ENCODE data around the gene DCLK1. TPM values are rescaled to one million over a fixed set of nuclear protein-coding genes. Genes with fewer than 3 reads are reported as not detected.

Gene DCLK1
- total RNA-seq = 1 to 10 TPM; 2.7 to 7.3 TPM
- long read RNA-seq, partial matches to known transcripts = 0 of 2 reads
- long read RNA-seq, other reads (novel, unspliced or antisense) = 1 of 2 reads

DNA sequence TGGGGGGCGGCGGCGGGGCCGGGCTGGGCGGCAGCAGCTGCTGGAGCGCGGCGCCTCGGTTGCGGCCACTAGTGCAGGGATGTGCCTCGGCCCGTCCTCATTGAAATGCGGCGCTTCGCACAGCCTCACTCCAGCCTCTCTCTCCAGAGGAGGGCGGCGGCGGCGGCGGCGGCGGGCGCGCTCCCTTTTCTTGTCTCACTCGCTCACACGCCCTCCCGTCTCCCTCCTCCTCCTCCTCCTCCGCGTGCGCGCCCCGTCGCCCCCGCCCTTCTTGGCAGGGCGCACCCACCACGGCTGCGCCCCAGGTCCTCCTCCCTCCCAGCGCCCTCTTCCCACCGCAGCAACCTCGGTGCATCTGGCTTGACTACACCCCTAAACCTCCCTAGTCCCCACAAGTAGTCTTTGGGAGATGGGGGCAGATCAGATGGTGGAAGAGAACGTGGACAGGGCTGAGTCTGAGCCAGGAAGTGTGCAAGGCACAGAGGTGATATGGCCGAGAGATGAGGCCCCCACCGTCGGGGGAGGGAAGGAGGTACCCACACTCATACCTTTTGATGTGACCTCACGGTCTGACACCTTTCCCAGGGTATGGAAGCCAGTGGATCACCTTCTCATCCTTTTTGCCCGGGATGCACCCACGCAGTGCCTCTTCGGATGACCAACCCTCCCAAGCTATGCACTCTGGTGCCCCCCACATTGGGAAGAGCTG is at the start of gene DCLK1:
TSS of gene DCLK1 (minus strand) at position 161 of the 709 bp plus-strand sequence.
- peak; percentile 20 to 35 for DNase-seq
- intact Hi-C loops (cut with DNase I, micrococcal nuclease) = no loop called here
- ATAC-seq = no peak

DNA sequence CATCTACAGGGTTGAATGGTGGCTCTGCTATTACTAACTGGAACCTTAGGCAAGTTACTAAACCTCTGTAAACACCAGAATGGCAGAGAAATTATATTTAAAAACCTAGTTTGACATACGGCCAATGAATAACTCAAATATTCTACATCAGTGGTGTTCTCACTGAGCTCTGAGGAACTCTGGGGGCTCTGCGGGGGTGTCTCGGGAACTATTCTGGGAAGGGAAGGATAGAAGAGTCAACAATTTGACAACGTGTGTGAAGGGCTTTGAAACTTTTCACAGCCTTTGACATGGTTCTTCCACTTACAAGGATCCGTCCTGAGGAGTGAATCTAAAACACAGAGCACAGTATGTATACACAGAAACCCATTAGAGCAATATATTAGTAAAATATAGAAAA is 44.4 kb upstream of the DCLK1 start:
- DNase-seq (no peak), ATAC-seq (no peak)
- intact Hi-C loops (cut with DNase I, micrococcal nuclease) = no loop called here

DNA sequence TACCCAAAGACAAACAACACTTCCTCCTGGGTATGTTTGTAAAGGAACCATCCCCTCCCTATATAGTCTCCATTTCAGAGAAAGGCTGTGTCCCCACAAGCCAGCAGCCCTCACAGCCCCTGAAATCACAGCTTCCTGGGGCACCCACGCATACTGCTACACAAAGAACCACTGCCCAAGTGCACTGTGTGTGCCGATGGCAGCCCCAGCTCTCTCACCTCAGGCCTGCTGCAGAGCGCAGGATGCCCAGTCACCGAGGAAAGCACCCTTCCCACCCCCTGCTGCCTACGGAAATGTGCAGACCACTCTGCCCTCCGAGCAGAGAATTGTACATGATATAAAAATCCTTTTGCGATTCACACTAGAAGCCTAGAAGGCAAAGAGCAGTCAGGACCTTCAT is 43.7 kb upstream of the DCLK1 start:
- no peak for ATAC-seq
- intact Hi-C loops (cut with DNase I, micrococcal nuclease) = no loop called here
- no peak for DNase-seq

DNA sequence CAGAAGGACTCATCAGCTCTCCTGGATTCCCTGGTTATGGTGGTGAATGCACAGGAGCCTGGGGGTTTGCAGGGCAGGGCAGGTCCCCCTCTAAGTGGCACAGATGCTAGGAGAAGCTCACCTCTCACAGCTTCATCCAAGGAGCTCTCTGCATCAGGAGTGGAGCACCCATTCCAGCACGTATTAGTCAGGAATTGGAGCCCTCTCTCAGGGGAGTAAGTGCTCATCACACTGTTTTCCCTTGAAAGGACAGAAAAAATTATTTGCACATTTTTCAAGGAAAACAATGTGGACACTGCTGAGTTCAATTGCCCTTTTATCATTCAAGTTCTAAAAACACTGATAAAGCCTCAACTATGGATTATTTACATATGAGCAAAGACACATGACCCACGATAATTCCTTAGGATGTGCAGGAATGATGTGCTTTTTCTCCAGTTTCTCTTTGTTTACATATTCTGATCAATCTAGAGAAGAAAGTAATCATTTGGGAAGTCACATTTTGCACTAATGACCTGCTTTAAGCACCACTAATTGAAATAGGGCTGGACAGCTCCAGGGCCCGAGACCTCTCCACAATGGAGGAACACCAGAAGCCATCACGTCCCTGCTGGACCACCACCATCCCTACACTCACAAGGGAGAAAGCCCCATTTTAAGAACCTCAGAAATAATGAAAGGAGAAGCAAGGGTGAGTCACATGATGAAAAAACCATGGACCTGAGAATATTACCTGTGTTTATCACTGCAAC is 42.6 kb upstream of the DCLK1 start:
- DNase-seq (no peak), ATAC-seq (no peak)
- intact Hi-C loops (cut with DNase I, micrococcal nuclease) = no loop called here

DNA sequence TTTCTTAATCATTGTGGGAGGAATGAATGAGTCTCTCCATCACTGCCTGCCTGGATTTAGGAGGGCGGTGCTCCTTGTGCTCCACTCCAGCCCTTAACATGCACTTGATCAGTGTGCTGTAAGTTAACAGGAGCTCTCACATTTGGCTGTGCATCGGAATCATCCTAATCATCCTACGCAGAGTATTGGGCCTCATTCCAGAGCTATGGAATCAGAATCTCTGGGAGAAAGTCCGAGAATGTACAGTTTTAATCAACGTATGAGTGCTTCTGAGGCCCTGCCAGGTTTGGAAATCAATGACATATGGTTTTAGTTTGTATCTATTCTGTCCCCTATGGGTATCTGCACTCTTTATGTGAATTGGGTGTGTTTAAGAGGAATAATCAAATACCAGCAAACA is 34.9 kb upstream of the DCLK1 start:
- DNase-seq = no peak
- intact Hi-C loops (cut with DNase I, micrococcal nuclease) = no loop called here
- no peak for ATAC-seq

DNA sequence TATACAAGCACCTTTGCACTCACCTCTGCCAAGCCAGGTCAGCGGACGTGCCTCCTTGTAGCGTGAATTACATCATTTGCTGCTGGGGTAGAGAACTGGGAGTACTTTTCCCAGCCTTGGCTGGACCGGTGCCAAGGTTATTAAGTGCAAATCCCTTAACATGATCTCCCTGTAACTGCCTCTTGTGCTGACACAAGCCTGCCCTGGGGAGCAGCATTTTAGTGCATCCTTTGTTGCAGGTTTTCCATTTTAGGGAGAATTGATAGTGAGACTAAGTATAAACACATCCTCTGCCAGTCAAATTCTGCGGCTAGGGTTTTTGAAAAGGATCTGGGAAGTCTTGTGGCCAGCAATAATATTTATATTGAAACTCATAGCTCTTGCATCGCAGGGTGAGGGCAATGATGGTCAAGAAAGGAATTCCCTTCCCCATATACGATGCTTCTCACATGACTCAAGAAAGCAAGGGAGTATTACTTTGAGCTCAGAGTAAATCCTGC is 32.7 kb upstream of the DCLK1 start:
- DNase-seq (peak; percentile 13 to 30), ATAC-seq (no peak)
- intact Hi-C loops (cut with DNase I, micrococcal nuclease) = no loop called here

DNA sequence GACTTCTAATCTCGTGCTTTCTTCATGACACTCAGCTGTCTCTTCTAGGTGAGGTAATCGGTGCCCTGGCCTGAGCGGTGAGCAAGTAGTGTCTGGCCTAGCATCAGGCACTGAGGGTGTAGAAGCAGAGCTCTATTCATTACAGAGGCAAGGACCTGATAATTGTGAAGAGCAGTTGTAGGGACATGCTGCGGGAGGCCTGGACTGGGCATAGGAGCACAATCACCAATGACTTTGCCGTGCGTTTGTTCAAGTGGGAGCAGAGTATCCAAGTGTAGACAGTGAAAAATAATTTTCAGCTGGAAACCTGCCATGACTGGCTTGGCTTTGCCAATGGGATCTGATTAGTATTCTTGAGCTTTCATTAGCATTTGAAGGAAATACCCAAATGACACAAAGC is 32.1 kb upstream of the DCLK1 start:
- DNase-seq = no peak
- ATAC-seq = no peak
- intact Hi-C loops (cut with DNase I, micrococcal nuclease) = no loop called here

DNA sequence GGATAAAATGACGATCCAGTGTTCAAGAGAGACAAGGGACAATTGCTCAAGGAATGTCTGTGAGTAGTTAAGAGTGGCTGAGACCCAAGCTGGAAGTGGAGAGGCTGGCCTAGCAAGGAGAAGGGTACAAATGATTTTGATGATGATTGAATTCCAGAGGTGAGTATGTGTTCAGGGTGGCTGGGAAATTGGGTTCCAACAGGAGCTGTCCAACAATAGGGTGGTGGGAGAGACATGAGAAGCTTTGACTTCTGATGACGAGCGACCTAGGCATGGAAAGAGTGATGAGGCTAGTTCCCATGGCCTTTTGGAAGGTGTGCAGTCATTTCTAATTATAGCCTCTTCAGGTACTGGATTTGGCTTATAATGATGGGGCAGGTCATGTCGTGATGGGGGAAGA is 29.1 kb upstream of the DCLK1 start:
- ATAC-seq (no peak), DNase-seq (no peak)
- intact Hi-C loops (cut with DNase I, micrococcal nuclease) = no loop called here

DNA sequence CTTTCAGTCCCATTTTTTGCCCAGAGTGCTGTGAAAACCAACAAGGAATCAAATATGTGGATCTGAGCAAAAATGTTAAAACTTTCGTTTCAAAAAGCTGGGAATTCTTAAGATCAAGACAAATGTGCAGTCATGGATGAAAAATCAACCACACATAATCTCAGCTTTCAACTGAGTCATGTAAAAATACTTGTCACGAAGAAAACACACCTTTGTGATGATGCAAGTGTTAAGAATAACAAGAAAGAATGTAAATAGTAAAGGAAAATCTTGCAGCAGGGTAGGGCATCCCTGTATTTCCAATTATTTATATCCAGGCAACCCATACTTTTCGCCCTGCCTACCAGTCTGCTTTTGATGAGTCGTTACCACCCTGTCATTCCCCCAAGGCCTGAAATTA is 27.4 kb upstream of the DCLK1 start:
- intact Hi-C loops (cut with DNase I, micrococcal nuclease) = no loop called here

DNA sequence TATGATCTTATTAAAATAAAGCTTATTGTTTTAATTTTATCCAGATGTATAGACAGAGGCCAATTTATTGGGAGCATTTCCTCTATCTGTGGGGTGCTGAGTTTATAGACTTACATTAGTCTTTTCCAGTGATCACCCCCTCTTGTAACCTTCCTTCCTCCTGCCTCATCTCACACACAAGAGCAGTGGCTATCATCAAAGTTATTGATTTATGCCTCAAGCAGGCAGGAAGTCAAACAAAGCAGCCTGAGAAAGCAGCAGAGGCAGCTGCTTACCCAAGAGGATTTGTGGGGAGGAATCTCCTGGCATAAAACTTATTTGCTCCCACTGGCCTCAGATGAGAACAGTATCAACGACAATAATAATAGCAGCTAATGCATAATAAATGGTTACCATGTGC is 26.3 kb upstream of the DCLK1 start:
- no peak for DNase-seq
- intact Hi-C loops (cut with DNase I, micrococcal nuclease) = no loop called here
- no peak for ATAC-seq

More for the DNA sequence above, 27.4 kb upstream of the DCLK1 start:
- ATAC-seq = no peak
- DNase-seq = no peak

DNA sequence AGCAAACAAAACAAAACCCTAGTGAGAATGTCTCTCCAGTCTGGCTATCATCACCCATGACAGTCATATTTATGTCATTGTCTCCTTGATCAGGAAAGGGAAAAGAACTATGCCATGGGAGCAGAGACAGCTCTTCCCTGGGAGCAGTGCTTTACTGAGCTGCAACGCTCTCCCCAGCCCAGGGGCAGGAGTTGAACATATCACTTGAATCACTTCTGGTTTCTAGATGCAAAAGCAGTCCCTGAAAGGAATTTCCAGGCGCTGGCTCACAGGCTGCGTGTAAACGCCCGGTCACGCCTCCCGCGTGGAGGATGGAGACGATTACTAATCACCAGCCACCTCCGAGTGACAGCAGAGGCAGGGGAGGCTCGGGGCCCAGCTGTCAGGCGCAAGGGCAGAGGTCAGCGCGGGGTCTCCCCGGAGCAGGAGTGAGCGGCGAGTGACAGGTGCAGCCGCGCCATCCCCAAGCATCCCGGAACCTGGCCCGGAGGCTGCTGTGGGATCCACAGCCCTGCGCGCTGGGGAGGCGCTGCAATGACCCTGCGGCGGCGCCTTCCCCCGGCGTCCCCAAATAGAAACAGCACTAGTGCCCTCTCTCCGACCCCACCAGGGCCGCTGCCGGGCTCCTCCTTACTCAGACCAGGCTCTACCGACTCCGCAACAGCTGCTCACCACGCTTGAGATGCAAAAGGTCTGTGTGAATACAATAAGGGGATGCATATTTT is 23.5 kb upstream of the DCLK1 start:
- DNase-seq (no peak), ATAC-seq (no peak)
- intact Hi-C loops (cut with DNase I, micrococcal nuclease) = no loop called here

DNA sequence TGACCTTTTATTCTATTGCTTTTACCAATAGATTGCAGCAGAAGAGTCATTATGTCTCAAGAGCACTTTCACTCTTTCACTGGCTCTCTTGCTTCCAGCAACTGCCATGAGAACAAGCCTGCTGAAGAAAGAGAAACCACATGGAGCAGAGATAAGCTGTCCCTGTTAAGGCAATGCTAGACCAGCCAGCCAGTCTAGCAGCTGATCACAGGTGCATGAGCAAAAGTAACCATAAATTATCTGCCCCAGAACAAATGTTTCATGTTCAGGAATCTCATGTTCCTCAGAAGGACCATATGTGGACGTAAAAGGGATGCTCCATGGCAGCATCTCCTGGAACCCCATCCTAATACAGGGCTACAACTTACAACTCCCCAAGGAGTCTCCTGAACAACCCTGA is 20.4 kb upstream of the DCLK1 start:
- no peak for ATAC-seq
- DNase-seq = no peak
- intact Hi-C loops (cut with DNase I, micrococcal nuclease) = no loop called here

DNA sequence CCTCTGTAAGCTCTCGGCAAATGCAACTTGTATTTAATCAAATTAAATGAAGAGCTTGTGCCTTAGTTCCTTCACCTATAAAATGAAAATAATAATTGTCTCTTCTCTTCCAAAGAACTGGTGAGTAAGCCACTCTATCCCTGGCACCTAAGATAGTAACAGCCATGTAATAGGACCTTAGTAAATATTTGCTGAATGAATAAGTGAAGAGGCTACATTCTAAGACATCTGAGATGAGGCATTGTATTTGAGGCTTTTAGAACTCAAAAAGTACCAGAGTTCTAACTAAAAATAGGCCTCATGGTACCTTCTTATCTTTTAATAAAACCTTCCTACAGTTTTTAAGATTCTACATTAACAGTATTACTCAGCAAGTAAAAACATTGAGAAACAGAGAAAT is 17.3 kb upstream of the DCLK1 start:
- intact Hi-C loops (cut with DNase I, micrococcal nuclease) = no loop called here
- ATAC-seq (no peak), DNase-seq (no peak)

DNA sequence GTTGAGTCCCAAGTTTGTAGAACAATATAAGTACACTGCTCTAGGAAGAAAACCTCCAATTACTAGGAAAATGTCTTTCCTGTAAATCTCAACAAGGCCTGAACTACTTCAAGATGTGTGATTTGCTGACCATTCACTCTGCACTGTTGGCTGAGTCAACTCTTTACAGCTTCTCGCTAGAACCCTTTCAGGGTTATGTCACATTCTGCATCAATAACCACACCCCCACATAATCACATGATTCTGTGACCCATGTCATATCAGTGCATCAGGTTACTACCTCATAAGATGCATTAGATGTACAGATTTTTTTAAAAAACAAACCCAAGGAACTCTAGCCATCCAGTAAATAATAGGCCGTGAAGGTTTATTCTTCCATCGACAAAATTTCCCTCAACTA is 16.1 kb upstream of the DCLK1 start:
- ATAC-seq (no peak), DNase-seq (no peak)
- intact Hi-C loops (cut with DNase I, micrococcal nuclease) = no loop called here

DNA sequence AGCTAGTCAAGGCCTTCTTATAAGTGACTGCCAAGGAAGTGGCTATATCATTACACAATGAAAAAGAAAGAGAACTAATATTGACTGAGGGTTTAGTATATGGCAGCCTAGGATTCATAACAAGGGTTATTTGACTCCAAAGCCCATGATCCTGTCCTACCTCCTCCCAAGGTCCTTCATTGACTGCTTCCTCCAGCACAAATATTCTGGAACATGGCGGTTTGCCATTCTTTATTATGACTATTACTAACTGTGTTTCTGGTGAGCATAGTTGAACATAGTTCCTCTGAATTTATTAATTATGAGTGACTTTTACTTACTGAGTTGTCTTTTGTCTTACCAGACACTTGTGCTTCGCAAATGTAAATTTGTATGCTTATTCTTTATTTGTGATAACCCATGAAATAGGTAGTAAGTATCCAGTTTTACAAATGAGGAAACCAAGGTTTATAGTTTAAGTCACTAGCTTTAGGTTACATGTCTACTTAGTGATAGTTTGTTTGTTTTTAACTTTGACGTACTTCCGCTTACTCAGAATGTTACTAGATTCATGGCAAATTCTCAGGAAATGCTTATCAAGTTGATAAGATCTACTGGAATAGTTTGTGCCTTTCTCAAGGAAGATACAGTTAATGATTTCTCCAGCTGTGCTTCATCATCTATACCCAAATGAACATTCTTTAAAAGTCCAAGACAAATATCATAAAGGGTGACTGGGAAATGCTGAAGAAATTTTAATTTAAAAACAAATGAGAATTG is 15.5 kb upstream of the DCLK1 start:
- no peak for DNase-seq
- no peak for ATAC-seq
- intact Hi-C loops (cut with DNase I, micrococcal nuclease) = no loop called here

DNA sequence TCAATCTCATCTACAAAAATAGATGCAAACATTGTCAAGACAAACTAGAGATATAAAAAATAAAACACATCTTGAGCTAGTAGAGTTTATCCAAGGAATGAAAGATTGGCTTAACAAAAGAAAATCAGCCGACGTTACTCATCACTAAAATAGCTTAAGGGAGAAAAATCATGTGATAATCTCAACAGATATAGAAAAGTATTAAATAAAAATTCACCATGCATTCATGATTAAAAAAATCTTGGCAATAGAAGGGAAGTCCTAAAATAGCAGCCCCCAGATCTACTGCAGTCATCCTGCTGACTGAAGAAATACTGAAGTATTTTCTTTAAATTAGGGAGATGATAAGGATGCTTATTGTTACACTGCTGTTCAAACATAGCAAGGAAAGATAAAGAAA is 12.6 kb upstream of the DCLK1 start:
- intact Hi-C loops (cut with DNase I, micrococcal nuclease) = no loop called here
- DNase-seq (no peak), ATAC-seq (no peak)

DNA sequence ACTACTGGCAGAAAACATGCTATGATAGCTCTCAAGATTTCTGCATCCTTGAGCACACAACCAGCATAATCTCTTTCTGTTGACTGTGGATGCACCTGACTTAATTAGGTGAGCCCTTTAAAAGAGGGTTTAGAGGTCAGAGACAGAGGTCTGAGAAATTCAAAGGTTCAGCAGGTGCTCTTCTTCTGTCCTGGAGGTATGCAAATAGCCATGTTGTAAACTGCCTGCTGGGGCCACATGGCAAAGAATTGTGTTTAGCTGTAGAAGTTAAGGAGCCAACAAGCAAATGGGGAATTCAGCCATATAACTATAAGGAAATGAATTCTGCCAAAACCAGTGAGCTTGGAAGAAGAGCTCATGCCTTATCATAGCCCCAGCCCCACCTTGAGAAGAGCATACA is 11.6 kb upstream of the DCLK1 start:
- no peak for ATAC-seq
- DNase-seq = no peak
- intact Hi-C loops (cut with DNase I, micrococcal nuclease) = no loop called here

DNA sequence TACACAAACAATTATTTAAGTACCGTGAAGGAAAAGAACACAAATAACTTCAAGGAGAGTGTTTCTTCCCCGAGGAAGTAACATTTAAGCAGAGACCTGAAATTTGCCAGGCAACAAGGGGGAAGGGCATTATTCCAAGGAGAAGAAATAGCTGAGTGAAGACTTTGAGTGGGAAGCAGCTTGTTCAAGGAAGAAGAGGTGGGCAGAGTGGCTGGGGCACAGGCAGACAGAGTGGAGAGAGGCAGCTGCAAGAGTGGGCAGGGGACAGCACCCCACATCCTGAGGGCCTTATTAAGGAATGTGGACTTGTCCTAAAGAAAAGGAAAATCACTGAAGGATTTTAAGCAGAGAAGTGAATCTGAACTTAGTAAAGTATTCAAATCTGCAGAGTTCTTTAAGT is 4.7 kb upstream of the DCLK1 start:
- no peak for DNase-seq
- no peak for ATAC-seq
- intact Hi-C loops (cut with DNase I, micrococcal nuclease) = no loop called here

DNA sequence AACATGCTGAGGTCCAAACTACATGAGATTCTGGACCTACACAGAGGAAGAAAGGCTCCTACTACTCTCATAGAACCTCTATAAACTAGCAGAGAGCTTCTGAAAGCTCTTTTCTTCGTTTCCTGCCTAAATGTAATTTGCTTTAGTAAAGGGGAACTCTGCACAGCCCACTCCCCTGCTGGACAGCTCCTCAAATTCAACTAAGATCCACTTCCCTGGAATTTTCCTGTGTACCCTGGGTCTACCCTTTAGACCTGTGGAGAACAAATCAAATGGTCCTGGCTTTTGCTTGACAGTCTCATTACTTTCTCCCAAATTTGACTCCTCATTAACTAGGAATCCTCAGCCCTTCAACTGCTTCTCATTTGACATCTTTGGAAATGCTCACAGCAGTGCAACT is 3.5 kb upstream of the DCLK1 start:
- no peak for ATAC-seq
- intact Hi-C loops (cut with DNase I, micrococcal nuclease) = no loop called here
- DNase-seq = no peak
